Measurements from ENCODE around the gene IQSEC3.

DNA sequence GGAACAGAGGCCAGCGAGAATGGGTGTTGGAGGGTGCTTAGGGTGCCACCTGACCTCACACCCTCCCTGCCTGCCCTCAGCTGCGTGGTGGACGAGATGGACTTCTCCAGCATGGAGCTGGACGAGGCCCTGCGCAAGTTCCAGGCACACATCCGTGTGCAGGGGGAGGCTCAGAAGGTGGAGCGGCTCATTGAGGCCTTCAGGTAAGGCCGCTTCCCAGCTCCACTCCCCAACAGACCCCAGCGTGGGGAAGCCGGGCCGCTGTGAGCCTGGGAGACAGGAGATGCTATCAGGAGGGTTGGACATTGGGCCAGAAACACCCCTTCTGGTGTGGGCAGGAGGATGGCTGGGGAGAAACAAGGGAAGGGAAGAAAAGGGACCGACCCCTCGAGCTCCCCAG is 90.4 kb downstream of the IQSEC3 start:
- TF ChIP-seq, protein P1, sequence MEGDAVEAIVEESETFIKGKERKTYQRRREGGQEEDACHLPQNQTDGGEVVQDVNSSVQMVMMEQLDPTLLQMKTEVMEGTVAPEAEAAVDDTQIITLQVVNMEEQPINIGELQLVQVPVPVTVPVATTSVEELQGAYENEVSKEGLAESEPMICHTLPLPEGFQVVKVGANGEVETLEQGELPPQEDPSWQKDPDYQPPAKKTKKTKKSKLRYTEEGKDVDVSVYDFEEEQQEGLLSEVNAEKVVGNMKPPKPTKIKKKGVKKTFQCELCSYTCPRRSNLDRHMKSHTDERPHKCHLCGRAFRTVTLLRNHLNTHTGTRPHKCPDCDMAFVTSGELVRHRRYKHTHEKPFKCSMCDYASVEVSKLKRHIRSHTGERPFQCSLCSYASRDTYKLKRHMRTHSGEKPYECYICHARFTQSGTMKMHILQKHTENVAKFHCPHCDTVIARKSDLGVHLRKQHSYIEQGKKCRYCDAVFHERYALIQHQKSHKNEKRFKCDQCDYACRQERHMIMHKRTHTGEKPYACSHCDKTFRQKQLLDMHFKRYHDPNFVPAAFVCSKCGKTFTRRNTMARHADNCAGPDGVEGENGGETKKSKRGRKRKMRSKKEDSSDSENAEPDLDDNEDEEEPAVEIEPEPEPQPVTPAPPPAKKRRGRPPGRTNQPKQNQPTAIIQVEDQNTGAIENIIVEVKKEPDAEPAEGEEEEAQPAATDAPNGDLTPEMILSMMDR (IDR thresholded peaks at IDR 0.05), result no peak
- no peak for TF ChIP-seq POLR2A (IDR thresholded peaks at IDR 0.05)

Measured in heart left ventricle (tissue), 13 donors.